ENCODE measurements around the gene CACNA1B.

DNA sequence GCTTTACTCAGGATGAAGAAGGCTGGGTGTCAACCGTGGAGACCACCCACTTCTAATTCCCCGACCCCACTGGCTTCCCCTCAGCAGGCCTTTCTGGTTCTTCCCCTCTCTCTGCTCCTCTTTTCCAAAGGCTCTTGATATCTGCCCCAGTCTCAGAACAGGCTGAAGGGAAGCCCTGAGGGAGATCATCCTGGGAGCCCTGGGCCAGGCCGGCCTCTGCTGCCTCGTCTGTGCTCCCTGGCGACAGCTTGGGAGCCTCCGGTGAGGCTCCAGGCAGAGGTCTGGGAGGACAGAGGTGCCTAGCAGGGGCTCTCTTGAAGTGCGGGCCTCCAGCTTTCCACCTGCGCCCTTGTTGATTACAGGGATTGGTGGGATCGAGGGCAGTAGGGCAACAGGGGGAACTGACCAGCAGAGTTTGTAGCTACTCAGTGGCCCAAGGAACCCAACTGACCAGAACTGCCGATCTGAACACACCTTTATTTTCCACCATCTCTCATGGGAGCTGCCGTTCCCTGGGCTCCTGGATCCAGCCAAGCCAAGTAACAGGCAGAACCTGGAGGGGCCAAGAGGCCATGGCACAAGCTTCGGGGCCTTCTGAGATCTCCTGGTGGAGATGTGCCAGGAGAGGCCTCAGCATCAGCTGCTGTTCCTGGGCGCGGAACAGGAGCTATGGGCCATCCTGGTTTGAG is 198.5 kb downstream of the CACNA1B start:
- no peak for TF ChIP-seq POLR2A (IDR thresholded peaks at IDR 0.05; ENCODE audit: low read depth, low read length)
- TF ChIP-seq POLR2AphosphoS5 (IDR thresholded peaks at IDR 0.05; ENCODE audit: low read depth, low read length): no peak
- TF ChIP-seq SPI1 (IDR thresholded peaks at IDR 0.05; ENCODE audit: low read depth, low read length): no peak

Data from GM12891 (cell line).